ENCODE data around the gene RFPL2. TPM values are rescaled to one million over a fixed set of nuclear protein-coding genes. Genes with fewer than 3 reads are reported as not detected.
"Not testable (repeated sequence)": the region's sequence is repeated elsewhere in the genome, so short reads cannot be mapped to it uniquely, and the experiment has no call there.

Gene RFPL2
- total RNA-seq, 1 experiment from 2014 or later: 2.8 TPM

GRCh38 chr22:32181043-32181442, 23.8 kb downstream of the RFPL2 start:
- in situ Hi-C loops (cut with HindIII; ENCODE audit: low pct_unique_long_range_greater_than_20kb, low sequenced_read_pairs): no loop called here
- no peak for DNase-seq (ENCODE audit: low read depth)

- peak; percentile 8 for DNase-seq (ENCODE audit: low read depth)
- in situ Hi-C loops (cut with HindIII; ENCODE audit: low pct_unique_long_range_greater_than_20kb, low sequenced_read_pairs): no loop called here
These were observed 27.6 kb downstream of the RFPL2 start for GRCh38 chr22:32177221-32177765.

GRCh38 chr22:32175683-32176644, 28.9 kb downstream of the RFPL2 start:
- DNase-seq (ENCODE audit: low read depth): no peak
- in situ Hi-C loops (cut with HindIII; ENCODE audit: low pct_unique_long_range_greater_than_20kb, low sequenced_read_pairs): no loop called here

GRCh38 chr22:32175115-32175514, 29.8 kb downstream of the RFPL2 start:
- in situ Hi-C loops (cut with HindIII; ENCODE audit: low pct_unique_long_range_greater_than_20kb, low sequenced_read_pairs): no loop called here
- no peak for DNase-seq (ENCODE audit: low read depth)

GRCh38 chr22:32165681-32166080, 39.2 kb downstream of the RFPL2 start:
- in situ Hi-C loops (cut with HindIII; ENCODE audit: low pct_unique_long_range_greater_than_20kb, low sequenced_read_pairs): no loop called here
- no peak for DNase-seq (ENCODE audit: low read depth)

- in situ Hi-C loops (cut with HindIII; ENCODE audit: low pct_unique_long_range_greater_than_20kb, low sequenced_read_pairs): no loop called here
- DNase-seq (ENCODE audit: low read depth): no peak
These were observed 40.6 kb downstream of the RFPL2 start for GRCh38 chr22:32164075-32164860.

GRCh38 chr22:32160411-32160810, 44.5 kb downstream of the RFPL2 start:
- DNase-seq (ENCODE audit: low read depth); in situ Hi-C loops (cut with HindIII; ENCODE audit: low pct_unique_long_range_greater_than_20kb, low sequenced_read_pairs): not testable (repeated sequence)

GRCh38 chr22:32158712-32159533, 46.0 kb downstream of the RFPL2 start, which contains the start of gene C22orf42:
TSS of gene C22orf42 (minus strand) at chr22:32159303. CDS start at chr22:32159215, 88 bp downstream.
- no peak for DNase-seq (ENCODE audit: low read depth)
- in situ Hi-C loops (cut with HindIII; ENCODE audit: low pct_unique_long_range_greater_than_20kb, low sequenced_read_pairs): no loop called here

GRCh38 chr22:32157632-32158031, 47.2 kb downstream of the RFPL2 start:
- in situ Hi-C loops (cut with HindIII; ENCODE audit: low pct_unique_long_range_greater_than_20kb, low sequenced_read_pairs); DNase-seq (ENCODE audit: low read depth): not testable (repeated sequence)

- DNase-seq (ENCODE audit: low read depth); in situ Hi-C loops (cut with HindIII; ENCODE audit: low pct_unique_long_range_greater_than_20kb, low sequenced_read_pairs): not testable (repeated sequence)
These were observed 50.1 kb downstream of the RFPL2 start for GRCh38 chr22:32154727-32155126.

GRCh38 chr22:32151641-32152040, 53.2 kb downstream of the RFPL2 start:
- in situ Hi-C loops (cut with HindIII; ENCODE audit: low pct_unique_long_range_greater_than_20kb, low sequenced_read_pairs); DNase-seq (ENCODE audit: low read depth): not testable (repeated sequence)

GRCh38 chr22:32150647-32151046, 54.2 kb downstream of the RFPL2 start:
- in situ Hi-C loops (cut with HindIII; ENCODE audit: low pct_unique_long_range_greater_than_20kb, low sequenced_read_pairs); DNase-seq (ENCODE audit: low read depth): not testable (repeated sequence)

- in situ Hi-C loops (cut with HindIII; ENCODE audit: low pct_unique_long_range_greater_than_20kb, low sequenced_read_pairs); DNase-seq (ENCODE audit: low read depth): not testable (repeated sequence)
These were observed 56.5 kb downstream of the RFPL2 start for GRCh38 chr22:32148372-32148771.

- DNase-seq (ENCODE audit: low read depth); in situ Hi-C loops (cut with HindIII; ENCODE audit: low pct_unique_long_range_greater_than_20kb, low sequenced_read_pairs): not testable (repeated sequence)
These were observed 57.7 kb downstream of the RFPL2 start for GRCh38 chr22:32147128-32147527.

- in situ Hi-C loops (cut with HindIII; ENCODE audit: low pct_unique_long_range_greater_than_20kb, low sequenced_read_pairs): no loop called here
- no peak for DNase-seq (ENCODE audit: low read depth)
These were observed 60.2 kb downstream of the RFPL2 start for GRCh38 chr22:32144496-32145274.

GRCh38 chr22:32142600-32142999, 62.3 kb downstream of the RFPL2 start:
- no peak for DNase-seq (ENCODE audit: low read depth)
- in situ Hi-C loops (cut with HindIII; ENCODE audit: low pct_unique_long_range_greater_than_20kb, low sequenced_read_pairs): no loop called here

- DNase-seq (ENCODE audit: low read depth); in situ Hi-C loops (cut with HindIII; ENCODE audit: low pct_unique_long_range_greater_than_20kb, low sequenced_read_pairs): not testable (repeated sequence)
These were observed 64.2 kb downstream of the RFPL2 start for GRCh38 chr22:32140688-32141087.
